GM20000 (cell line): ENCODE results near the gene HOXB2.

ENCODE experiments used
- DNase-seq: peaks from one replicate; pipeline ENCODE4 v3.0.0; 2012; ENCODE audit warnings: low spot score
- CTCF ChIP-seq: IDR thresholded peaks from 2 replicates; pipeline ENCODE4 v1.5.1; 2012; ENCODE audit warnings: mild to moderate bottlenecking, control low read depth; ENCODE audit errors: extremely low read depth, missing control alignments

The HOXB2 gene

DNA sequence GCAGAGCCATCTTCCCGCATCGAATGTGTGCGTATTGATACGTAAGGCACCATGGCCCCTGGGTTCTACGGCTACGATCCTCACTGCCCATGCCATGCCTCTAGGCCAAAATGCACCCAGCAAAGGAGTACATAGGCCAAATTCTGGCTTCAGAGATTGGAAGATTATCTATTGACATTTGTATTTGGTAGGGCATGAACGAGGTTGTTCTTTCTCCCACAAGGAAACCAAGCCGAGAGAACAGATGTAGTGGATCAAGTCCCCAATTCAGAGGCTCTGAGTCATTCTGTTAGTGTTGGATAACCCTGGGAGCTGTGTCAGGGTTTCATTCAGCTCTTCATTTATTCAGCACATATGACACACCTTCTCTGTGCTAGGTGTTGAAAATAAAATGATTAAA is 50.6 kb downstream of the HOXB2 start:
- DNase-seq = no peak

More for the DNA sequence above, 50.6 kb downstream of the HOXB2 start:
- no peak for TF ChIP-seq CTCF
